CMK (cell line): ENCODE results near the gene HBM.
"Not testable (repeated sequence)": the region's sequence is repeated elsewhere in the genome, so short reads cannot be mapped to it uniquely, and the experiment has no call there.

Experiments
- DNase-seq: peaks from one replicate; pipeline ENCODE4 v3.0.0-alpha.2; 2010; ENCODE audit warnings: low read depth

Gene HBM

GRCh38 chr16:146646-147045, 19.1 kb upstream of the HBM start:
- no peak for DNase-seq

- no peak for DNase-seq
Observed at GRCh38 chr16:149024-149660, 16.6 kb upstream of the HBM start.

- no peak for DNase-seq
Observed at GRCh38 chr16:152141-153128, 13.3 kb upstream of the HBM start, which contains the start of gene HBZ. TSS of gene HBZ (plus strand) at chr16:152644. CDS start at chr16:152910, 266 bp downstream.

- not testable (repeated sequence) for DNase-seq
Observed at GRCh38 chr16:153129-153521, 12.7 kb upstream of the HBM start.

GRCh38 chr16:153550-154216, 12.1 kb upstream of the HBM start:
- not testable (repeated sequence) for DNase-seq

GRCh38 chr16:154217-155030, 11.4 kb upstream of the HBM start:
- no peak for DNase-seq

GRCh38 chr16:155031-155398, 10.8 kb upstream of the HBM start:
- no peak for DNase-seq

GRCh38 chr16:159136-159849, 6.5 kb upstream of the HBM start:
- DNase-seq, result no peak

- DNase-seq, result not testable (repeated sequence)
Observed at GRCh38 chr16:160242-160641, 5.5 kb upstream of the HBM start.

GRCh38 chr16:160691-161190, 5.0 kb upstream of the HBM start:
- DNase-seq, result no peak

GRCh38 chr16:162271-162991, 3.3 kb upstream of the HBM start:
- DNase-seq, result no peak

- DNase-seq, result not testable (repeated sequence)
Observed at GRCh38 chr16:163139-163538, 2.6 kb upstream of the HBM start.

GRCh38 chr16:163696-164095, 2.1 kb upstream of the HBM start:
- DNase-seq, result not testable (repeated sequence)

GRCh38 chr16:164134-164823, 1.5 kb upstream of the HBM start:
- not testable (repeated sequence) for DNase-seq

GRCh38 chr16:164827-165538, 795 bp upstream of the HBM start:
- no peak for DNase-seq

GRCh38 chr16:166375-167121, 770 bp downstream of the HBM start:
- DNase-seq, result no peak

GRCh38 chr16:167122-167690, 1.4 kb downstream of the HBM start:
- DNase-seq, result no peak

- DNase-seq, result no peak
Observed at GRCh38 chr16:168424-168823, 2.6 kb downstream of the HBM start.
